SK-N-SH (cell line): ENCODE data around the gene SNPH.

Experiments
- TAF1 ChIP-seq: IDR thresholded peaks from 2 replicates; pipeline ENCODE4 v1.6.1; 2012; ENCODE audit warnings: low read depth, mild to moderate bottlenecking, low read length, moderate library complexity, borderline replicate concordance
- TF ChIP-seq, protein P1 (sequence below): fragments of 200-600 bp; sonication (generic); IDR thresholded peaks from 2 replicates; pipeline ENCODE4 v1.6.1; 2017; ENCODE audit warnings: antibody characterized with exemption, mild to moderate bottlenecking, moderate library complexity

- no peak for TF ChIP-seq TAF1
- TF ChIP-seq, protein P1, sequence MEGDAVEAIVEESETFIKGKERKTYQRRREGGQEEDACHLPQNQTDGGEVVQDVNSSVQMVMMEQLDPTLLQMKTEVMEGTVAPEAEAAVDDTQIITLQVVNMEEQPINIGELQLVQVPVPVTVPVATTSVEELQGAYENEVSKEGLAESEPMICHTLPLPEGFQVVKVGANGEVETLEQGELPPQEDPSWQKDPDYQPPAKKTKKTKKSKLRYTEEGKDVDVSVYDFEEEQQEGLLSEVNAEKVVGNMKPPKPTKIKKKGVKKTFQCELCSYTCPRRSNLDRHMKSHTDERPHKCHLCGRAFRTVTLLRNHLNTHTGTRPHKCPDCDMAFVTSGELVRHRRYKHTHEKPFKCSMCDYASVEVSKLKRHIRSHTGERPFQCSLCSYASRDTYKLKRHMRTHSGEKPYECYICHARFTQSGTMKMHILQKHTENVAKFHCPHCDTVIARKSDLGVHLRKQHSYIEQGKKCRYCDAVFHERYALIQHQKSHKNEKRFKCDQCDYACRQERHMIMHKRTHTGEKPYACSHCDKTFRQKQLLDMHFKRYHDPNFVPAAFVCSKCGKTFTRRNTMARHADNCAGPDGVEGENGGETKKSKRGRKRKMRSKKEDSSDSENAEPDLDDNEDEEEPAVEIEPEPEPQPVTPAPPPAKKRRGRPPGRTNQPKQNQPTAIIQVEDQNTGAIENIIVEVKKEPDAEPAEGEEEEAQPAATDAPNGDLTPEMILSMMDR = no peak
Measured at GRCh38 chr20:1324598-1325172, 58.6 kb downstream of the SNPH start.
